RPMI7951 (cell line): Measurements from ENCODE around the gene IFNL3. TPM values are rescaled to one million over a fixed set of nuclear protein-coding genes. Genes with fewer than 3 reads are reported as not detected.
A peak's percentile ranks its signal among the peaks of the same experiment; 100 is the strongest.
"Not testable (repeated sequence)": the region's sequence is repeated elsewhere in the genome, so short reads cannot be mapped to it uniquely, and the experiment has no call there.

Source experiments
- DNase-seq: peaks from one replicate; pipeline ENCODE4 v3.0.0-alpha.2; 2012; ENCODE audit warnings: low read depth
- total RNA-seq: library from RNA; depleted of rRNA; stranded (reverse); fragments of >200 nt; shearing (Covaris generic); gene quantifications from 2 replicates; pipeline ENCODE4 v1.2.3, GENCODE V29; 2014

IFNL3 gene
- total RNA-seq, 1 experiment from 2014 or later = not detected

DNA sequence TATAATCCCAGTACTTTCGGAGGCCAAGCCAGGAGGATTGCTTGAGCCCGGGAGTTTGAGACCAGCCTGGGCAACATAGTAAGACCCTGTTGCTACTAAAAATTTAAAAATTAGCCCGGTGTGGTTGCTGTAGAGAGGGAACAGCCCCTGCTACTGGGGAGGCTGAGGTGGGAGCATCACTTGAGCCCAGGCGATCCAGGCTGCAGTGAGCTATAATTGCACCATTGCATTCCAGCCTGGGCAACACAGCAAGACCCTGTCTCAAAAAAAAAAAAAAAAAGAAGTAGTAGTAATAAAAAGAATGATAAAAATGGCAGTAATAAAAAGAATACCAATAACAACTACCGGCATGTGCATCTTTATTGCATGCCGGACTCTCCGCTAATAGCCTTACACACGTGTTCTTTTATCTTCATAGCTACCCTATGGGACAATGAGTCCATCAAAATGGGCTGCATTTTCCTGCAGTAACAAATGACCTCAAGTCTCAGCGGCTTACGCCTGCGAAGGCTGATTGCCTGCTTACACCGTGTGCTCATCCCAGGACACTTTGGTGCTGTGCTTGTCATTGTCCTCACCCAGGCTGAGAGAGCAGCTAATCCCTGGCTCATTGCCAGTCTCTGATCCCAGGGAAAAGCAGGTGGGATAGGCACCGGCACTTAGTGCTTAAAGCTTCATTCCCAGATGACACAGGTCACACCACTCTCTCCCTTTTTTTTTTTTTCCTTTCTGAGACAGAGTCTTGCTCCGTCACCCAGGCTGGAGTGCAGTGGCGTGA, 26.4 kb downstream of the IFNL3 start:
- no peak for DNase-seq

DNA sequence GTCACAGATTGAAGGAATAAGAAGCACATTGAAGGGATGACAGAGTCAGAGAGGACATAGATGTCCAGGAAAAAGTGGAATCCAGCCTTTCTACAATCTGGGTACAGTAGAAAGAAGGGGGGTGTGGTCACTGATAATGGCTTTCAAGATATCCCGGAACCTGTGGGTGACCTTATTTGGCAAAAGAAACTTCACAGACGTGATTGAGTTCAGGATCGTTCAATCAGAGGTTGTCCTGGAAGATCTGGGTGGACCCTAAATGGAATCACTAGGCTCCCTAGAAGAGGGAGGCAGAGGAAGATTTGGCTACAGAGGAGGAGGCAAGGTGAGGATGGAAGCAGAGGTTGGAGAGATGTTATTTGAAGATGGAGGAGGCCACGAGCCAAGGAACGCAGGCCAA, 27.7 kb downstream of the IFNL3 start:
- no peak for DNase-seq

DNA sequence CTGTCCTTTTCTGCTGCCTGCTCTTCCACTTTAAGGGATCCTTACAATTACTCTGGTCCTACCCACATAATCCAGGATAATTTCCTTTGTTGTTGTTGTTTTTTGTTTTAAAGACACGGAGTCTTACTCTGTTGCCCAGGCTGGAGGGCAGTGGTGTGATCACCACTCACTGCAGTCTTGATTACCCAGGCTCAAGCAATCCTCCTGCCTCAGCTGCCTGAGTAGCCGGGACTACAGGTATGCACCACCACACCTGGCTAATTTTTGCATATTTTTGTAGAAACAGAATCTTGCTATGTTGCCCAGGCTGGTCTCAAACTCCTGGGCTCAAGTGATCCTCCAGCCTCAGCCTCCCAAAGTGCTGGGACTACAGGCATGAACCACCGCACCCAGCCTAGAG, 29.5 kb downstream of the IFNL3 start:
- DNase-seq = not testable (repeated sequence)

DNA sequence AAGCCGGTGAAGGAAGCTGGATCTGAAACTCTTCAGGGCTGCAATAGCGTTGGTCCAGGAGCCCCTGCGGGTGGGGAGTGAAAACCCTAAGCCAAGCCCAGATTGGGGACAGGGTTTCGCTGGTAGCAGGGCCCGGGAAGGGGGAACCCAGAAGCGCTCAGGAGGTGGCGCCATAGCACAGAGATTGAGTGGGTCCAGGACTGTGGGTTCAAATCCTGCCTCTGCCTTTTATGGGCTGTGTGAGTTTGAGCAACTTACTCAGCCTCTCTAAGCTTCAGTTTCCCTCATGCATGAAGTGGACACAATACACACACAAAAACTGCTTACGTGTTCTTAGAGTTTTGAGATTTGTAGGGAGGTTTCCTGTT, 32.4 kb downstream of the IFNL3 start:
- no peak for DNase-seq

DNA sequence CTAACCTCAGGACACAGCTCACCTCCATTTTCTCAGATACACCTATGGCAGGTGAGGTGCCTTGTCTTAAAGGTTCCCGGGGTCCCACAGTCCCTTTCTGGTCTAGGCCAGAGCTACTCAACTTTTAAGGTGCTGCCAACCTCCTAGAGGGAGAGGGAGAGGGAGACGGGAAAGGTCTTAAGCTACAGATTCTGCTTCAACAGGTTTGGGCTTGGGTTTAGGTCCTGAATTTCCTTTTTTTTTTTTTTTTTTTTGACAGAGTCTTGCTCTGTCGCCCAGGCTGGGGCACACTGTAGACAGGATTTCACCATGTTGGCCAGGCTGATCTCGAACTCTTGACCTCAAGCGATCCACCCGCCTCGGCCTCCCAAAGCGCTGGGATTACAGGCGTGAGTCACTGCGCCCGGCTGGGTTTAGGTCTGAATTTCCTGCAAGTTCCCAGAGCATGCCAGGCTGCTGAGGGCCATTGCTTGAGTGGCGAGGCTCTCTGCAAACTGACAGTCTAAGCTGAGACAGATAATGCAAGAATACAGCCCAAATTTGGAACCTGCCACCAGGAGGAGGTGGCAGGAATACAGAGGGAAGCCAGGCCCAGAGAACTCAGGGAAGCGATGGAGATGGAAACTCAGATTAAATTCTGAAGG, 33.0 kb downstream of the IFNL3 start:
- peak; percentile 24 for DNase-seq

DNA sequence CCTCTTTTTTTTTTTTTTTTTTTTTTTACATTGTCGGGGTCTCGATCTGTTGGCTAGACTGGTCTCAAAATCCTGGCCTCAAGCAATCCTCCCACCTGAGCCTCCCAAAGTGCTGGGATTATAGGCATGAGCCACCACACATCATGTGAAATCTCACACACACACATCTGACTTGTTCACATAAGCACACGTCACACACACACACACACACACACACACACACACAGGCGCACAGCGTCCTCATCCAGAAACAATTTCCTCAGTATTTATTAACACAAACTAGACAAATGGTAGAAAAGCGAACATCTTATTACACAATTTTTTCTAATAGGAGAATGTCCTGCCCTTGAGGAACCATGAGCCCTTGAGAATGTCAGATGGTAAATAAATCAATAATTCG, 35.6 kb downstream of the IFNL3 start:
- no peak for DNase-seq

DNA sequence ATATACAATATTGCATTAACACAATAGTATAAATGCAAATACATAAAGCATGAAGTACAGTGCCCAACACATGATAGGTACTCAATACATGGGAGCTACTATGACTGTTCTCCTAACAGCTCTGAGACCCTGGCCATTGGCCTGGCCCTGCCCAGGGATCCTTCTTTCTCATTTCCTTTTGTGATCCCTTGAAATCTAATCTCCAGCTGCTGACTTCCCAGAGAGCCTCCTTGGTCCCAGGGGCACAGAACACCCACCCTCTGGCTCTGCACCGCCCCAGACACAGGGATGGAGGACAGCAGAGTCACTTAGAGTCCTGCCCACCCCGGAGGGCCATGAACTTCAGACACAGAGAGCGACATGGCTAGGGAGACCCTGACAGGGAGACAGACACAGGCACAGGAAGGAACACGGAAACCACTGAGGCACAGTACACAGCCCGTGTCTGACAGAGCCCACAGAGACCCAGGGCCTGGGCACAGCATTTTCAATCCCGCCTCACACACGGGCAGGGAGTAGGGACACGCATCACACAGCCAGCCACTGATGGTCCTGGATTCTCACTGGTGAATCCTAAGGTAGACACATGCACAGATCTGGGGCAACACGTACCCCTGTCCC, 36.5 kb downstream of the IFNL3 start:
- DNase-seq = no peak

DNA sequence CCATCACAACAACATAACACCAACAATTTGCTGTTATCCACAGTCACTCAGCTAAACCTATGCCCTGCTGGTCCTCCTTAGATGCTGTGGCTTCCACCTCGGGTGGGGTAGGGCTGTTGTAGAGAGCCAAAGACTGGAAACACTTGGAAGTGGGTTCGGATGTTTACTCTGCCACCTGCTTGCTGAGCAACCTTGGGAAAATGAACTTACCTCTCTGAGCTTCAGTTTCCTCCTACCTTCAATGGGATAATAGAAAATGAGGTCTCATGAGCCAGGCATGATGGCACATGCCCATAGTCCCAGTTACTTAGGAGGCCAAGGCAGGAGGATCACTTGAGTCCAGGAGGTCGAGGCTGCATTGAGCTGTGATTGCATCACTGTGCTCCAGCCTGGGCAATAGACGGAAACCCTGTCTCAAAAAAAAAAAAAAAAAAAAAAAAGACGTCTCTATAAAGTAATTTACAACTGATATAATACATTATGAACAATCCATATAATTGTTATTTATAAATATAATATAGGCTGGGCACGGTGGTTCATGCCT, 37.4 kb downstream of the IFNL3 start:
- DNase-seq = no peak

DNA sequence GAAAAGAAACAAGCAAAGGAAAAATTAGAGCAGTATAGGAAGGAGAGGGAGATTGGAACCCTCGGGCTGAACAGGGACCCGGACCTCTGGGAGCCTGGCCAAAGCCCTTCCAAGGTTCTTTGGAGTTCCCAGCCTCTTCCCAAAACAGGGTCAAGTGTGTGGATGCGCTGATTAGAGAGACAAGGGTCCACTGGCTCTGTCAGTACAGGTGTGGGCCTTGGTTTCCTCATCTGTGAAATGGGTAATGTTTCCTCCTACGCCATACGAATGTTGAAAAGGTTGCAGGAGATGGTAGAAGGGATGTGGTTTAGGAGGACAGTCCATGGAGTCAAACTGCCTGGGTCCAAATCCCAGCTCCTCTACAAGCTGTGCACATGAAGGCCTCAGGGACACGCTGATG, 38.7 kb downstream of the IFNL3 start:
- no peak for DNase-seq

DNA sequence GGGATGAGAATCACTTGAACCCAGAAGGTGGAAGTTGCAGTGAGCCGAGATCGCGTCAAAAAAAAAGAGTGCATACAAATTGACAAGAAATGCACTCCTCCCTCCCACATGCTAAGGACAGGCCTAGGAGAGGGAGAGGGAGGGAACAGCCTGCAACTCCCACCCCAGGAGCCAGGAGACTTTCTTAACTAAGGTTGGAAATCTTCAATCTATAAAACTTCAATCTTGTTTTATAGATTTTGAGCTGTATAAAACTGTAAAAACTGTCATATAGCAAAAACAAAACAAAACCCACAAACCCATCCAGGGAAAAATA, 39.4 kb downstream of the IFNL3 start:
- DNase-seq = no peak

DNA sequence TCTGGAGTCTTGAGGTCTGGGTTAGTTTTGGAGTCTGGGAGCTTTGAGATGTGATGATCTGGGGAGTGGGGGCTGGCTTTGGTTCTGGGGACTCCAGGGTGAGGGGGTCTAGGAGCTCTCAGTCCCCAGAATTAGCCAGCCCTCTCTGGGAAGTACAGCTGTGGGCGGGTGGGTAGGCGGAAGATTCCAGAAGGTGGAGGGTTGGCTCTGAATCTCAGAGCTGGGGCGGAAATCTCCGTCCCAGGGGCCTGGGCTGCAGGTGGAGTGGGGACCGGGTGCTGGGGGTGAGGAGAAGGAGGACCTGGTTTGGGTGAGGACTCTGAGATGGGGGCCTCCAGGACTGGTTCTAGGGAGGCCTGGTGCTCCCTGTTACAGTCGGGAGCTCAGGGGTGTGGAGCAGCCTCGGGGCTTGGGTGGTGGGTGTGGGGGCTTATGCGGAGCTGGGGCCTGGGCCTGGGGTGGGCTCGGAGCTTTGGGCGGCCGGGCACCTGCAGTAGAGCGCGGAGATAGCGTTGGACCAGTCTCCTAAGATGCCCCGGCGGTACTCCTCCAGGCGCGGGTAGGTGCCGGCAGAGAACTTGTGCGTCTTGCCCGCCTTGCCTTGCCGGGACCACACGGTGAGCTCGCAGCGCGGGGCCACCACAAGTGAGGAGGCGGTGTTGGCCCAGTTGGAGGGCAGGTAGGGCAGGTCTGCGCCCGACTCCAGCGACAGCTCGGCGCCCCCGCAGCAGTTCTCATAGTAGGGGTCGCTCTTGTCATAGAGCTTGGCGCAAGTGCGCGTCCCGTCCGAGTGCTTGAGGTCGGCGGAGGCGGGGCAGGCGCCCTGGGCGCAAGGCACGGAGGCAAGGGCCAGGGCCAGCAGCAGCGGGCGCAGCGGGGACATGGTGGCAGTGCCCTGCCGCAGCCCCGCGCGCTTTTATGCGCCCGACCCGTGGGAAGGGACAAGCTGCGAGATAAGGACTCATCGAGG, 41.1 kb downstream of the IFNL3 start, which contains the start of gene SYCN:
Gene SYCN (minus strand): TSS at position 892 of the 970 bp plus-strand sequence. CDS start 9 bp downstream, at position 883.
- DNase-seq = no peak

DNA sequence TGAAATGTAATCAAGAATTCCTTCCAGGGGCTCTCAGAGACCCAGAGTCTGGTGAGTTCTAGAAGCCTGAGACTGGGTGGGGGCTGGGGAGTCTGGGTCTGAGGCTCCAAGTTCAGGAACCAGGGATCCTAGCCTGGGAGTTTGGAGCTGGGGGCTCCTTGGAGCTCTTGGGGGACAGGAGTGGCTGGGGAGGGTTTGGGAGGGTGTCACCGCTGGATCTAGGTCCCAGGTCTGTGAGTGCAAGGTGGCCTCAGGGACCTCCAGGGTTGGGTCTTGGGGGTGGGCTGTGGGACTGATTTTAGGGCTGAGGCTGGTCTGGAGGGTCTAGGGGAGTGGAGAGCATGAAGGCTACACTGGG, 41.8 kb downstream of the IFNL3 start:
- DNase-seq = no peak

DNA sequence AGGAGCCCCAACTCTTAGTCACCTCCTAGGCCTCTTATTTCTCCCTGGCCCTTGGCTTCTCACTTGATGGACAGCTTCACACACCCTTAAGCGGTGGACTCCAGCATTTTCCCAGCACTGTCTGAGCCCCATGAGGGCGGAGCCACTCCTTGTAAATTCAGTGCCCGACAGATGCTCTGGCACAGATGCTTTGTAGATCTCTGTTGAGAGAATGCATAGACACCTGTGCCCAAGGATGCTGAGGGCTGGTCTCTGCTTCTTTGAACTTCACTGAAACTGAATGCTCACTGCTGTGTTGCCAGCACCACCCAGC, 44.0 kb downstream of the IFNL3 start:
- no peak for DNase-seq

DNA sequence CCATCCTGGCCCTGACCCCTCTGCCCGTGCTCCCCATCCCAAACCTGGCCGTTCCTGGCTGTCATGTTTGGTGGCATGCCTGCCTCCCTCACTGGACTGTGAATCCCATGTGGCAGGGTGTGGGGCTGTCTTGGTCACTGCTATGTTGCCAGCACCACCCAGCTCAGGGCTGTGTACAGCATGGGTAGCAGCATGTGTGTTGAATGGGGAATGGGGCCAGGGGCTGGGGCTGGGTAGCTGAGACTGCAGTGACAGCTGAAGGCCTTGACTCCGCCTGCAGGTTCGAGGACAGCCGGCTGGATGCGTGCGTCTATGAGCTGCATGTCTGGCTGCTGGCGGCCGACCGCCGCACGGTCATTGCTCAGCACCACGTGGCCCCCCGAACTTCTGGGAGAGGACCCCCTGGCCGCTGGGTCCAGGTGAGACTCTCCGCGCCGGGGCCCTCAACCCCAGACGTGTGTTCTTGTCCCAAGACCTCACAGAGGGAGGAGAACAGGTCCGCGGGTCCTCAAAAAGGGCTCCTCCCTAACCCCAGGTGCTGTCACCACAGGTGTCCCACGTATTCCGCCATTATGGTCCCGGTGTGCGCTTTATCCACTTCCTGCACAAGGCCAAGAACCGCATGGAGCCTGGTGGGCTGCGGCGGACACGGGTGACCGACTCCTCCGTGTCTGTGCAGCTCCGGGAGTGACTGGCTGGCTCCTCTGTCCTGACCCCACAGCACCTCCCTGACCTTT, 44.6 kb downstream of the IFNL3 start:
- DNase-seq = no peak

DNA sequence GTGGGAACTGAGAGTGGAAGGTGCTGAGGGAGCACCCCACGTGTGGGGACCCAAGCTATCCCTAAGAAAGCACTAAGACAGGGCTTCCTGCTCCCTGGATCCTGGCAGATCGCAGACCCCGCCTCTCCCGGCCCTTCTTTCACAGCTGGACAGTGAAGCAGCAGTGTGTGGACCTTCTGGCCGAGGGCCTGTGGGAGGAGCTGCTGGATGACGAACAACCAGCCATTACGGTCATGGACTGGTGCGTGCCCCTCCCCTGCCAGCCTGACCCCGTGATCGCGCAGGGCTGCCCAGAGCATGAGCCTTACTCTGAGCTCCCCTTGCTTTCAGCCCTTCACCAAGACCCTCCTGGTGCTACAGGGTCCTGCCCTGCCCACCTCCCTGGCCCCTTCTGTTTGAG, 45.8 kb downstream of the IFNL3 start:
- DNase-seq = peak; percentile 70

DNA sequence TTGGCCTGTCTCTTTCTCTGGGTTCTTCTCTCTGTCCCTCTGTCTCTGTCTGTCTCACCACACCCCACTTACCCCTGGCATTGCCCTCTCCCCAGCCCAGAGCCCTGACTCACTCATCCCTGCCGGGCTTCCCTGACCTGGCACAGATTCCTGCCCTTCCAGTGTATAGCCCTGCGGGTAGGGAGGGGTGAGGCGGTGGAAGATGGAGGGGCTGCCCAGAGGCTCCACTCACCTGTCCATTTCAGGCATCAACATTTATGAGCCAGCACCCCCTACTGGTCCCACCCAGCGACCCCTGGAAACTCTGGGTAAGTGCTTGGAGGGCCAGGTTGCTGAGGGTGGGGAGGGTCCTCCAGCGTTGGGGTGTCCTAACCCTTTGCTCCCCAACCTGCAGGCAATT, 47.0 kb downstream of the IFNL3 start:
- DNase-seq = no peak

DNA sequence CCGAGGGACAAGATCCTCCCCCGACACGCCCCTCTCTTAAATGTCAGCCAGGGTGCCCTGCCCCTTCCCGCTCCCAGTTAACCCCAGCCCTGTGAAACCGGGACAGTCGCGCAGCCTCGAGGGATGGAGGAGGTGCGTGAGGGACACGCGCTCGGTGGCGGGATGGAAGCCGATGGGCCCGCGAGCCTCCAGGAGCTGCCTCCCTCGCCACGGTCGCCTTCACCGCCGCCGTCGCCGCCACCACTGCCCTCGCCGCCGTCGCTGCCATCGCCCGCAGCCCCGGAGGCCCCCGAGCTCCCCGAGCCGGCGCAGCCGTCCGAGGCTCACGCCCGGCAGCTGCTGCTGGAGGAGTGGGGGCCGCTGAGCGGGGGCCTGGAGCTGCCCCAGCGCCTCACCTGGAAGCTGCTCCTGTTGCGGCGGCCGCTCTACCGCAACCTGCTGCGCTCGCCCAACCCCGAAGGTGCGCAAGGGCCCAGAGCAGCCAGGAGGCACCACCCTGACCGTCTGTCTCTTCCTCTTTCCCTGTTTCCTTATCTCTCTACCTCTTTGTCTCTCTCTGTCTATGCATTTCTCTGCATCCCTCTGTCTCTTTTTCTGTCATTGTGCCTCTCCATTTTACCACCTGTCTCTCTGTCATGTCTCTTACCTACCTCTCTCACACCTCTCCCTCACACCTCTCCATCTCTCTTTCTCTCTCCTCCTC, 47.8 kb downstream of the IFNL3 start, which contains the start of gene NCCRP1:
Gene NCCRP1 (plus strand): TSS at position 105 of the 703 bp plus-strand sequence. CDS start 19 bp downstream, at position 124.
- DNase-seq = no peak

DNA sequence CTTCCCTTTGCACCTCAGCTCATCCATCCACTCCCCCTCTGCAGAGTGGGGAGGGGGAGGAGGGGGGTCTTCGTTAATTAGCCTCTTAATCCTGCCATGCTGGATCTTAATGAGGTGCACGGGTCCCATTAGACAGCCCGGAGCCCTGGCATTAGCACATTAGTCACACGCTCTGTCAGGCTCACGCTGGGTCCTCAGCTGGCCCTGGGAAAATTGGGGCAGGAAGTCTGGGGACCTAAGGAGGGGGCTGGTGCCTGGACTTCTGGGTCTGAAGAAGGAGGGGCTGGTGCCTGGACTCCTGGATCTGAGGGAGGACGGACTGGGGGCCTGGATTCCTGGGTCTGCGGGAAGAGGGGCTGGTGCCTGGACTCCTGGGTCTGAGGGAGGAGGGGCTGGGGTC, 48.5 kb downstream of the IFNL3 start:
- DNase-seq = no peak

DNA sequence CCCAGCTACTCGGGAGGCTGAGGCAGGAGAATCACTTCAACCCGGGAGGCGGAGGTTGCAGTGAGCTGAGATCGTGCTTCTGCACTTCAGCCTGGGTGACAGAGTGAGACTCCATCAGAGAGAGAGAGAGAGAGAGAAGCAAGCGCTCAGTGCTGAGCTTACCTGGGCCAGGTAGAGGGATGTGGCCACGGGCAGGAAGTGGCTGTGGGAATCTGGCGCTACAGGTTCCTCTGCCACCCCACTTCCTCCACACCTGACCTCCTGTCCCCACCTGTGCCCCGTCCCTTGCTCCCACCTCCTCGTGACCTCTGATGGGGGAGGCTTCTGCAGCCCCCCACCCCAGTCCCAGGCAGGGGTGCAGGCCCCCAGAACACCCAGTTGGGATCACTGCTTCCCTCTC, 49.1 kb downstream of the IFNL3 start:
- DNase-seq = no peak

DNA sequence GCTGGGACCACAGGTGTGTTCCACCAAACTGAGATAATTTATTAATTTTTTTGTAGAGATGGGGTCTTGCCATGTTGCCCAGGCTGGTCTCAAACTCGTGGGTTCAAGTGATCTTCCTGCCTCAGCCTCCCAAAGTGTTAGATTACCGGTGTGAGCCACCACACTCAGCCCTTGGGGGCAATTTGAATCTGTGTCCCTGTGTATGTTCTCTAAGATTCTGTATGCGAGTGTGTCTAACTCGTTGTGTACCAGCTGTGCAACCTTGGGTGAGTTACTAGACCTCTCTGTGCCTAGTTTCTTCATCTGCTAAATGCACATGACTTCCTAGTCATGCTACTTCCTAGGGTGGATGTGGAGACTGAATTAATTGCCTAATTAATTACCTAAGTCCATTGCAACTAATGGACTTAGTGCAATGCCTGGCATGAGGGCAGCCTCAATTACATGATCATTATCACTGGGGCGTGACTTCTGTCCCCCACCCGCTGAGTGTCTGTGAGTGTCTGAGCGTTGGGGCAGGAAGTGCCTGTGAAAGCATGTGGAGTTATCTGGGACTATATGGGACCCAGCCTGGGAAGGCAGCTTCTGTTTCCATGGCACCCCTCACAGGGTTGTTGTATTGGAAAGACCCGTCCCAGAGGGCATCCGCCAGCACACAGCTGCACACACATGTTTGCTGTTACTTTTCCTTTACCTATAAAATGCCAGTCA, 49.8 kb downstream of the IFNL3 start:
- DNase-seq = no peak
